HEK293 (cell line): Measurements from ENCODE around the gene RPGRIP1L.

ENCODE experiments used
- FEZF1 ChIP-seq: fragments of 450-650 bp; formaldehyde crosslinking; IDR thresholded peaks from 2 replicates; pipeline ENCODE4 v1.5.1; 2016; ENCODE audit warnings: missing biosample characterization, missing genetic modification characterization
- GLI2 ChIP-seq: fragments of 450-650 bp; formaldehyde crosslinking; IDR thresholded peaks from 2 replicates; pipeline ENCODE4; 2017; ENCODE audit warnings: missing biosample characterization, missing genetic modification characterization, low read depth, borderline replicate concordance
- HIC1 ChIP-seq: fragments of 450-650 bp; formaldehyde crosslinking; IDR thresholded peaks from 2 replicates; pipeline ENCODE4 v1.5.1; 2016; ENCODE audit warnings: missing biosample characterization, missing genetic modification characterization
- HOXC10 ChIP-seq: sonication (generic); formaldehyde crosslinking; IDR thresholded peaks from 2 replicates; pipeline ENCODE4 v1.8.1; 2023; ENCODE audit warnings: mild to moderate bottlenecking, missing genetic modification reagents
- PRDM1 ChIP-seq: fragments of 450-650 bp; formaldehyde crosslinking; IDR thresholded peaks from 2 replicates; pipeline ENCODE4; 2016; ENCODE audit warnings: missing biosample characterization, missing genetic modification characterization
- PRDM4 ChIP-seq: fragments of 450-650 bp; formaldehyde crosslinking; IDR thresholded peaks from 2 replicates; pipeline ENCODE4 v1.5.1; 2017; ENCODE audit warnings: missing biosample characterization, missing genetic modification characterization
- SCRT2 ChIP-seq: fragments of 450-650 bp; formaldehyde crosslinking; IDR thresholded peaks from 2 replicates; pipeline ENCODE4 v1.5.1; 2016; ENCODE audit warnings: missing biosample characterization, missing genetic modification characterization
- SP7 ChIP-seq: fragments of 450-650 bp; formaldehyde crosslinking; IDR thresholded peaks from 2 replicates; pipeline ENCODE4 v1.5.1; 2016; ENCODE audit warnings: missing biosample characterization, missing genetic modification characterization
- ZBTB17 ChIP-seq: fragments of 450-650 bp; formaldehyde crosslinking; IDR thresholded peaks from 2 replicates; pipeline ENCODE4 v1.5.1; 2016; ENCODE audit warnings: missing biosample characterization, missing genetic modification characterization
- ZBTB8A ChIP-seq: fragments of 450-650 bp; formaldehyde crosslinking; IDR thresholded peaks from 2 replicates; pipeline ENCODE4 v1.5.1; 2016; ENCODE audit warnings: missing biosample characterization, missing genetic modification characterization
- ZFP41 ChIP-seq: fragments of 450-650 bp; formaldehyde crosslinking; IDR thresholded peaks from 2 replicates; pipeline ENCODE4 v1.5.1; 2016; ENCODE audit warnings: missing biosample characterization, missing genetic modification characterization, borderline replicate concordance
- ZNF132 ChIP-seq: fragments of 450-650 bp; formaldehyde crosslinking; IDR thresholded peaks from 2 replicates; pipeline ENCODE4 v1.5.1; 2017; ENCODE audit warnings: missing biosample characterization, missing genetic modification characterization, borderline replicate concordance
- ZNF175 ChIP-seq: fragments of 450-650 bp; formaldehyde crosslinking; IDR thresholded peaks from 2 replicates; pipeline ENCODE4 v1.5.1; 2016; ENCODE audit warnings: missing biosample characterization, missing genetic modification characterization
- ZNF184 ChIP-seq: fragments of 450-650 bp; IDR thresholded peaks from 2 replicates; pipeline ENCODE4 v1.5.1; 2018; ENCODE audit warnings: missing biosample characterization, mild to moderate bottlenecking, missing genetic modification characterization
- ZNF202 ChIP-seq: fragments of 450-650 bp; formaldehyde crosslinking; IDR thresholded peaks from 2 replicates; pipeline ENCODE4 v1.5.1; 2016; ENCODE audit warnings: missing biosample characterization, missing genetic modification characterization, borderline replicate concordance
- ZNF223 ChIP-seq: fragments of 450-650 bp; formaldehyde crosslinking; IDR thresholded peaks from 2 replicates; pipeline ENCODE4 v1.5.1; 2016; ENCODE audit warnings: missing biosample characterization, missing genetic modification characterization
- ZNF280D ChIP-seq: fragments of 450-650 bp; formaldehyde crosslinking; IDR thresholded peaks from 2 replicates; pipeline ENCODE4 v1.5.1; 2016; ENCODE audit warnings: missing biosample characterization, missing genetic modification characterization
- ZNF311 ChIP-seq: fragments of 450-650 bp; formaldehyde crosslinking; IDR thresholded peaks from 2 replicates; pipeline ENCODE4 v1.5.1; 2017; ENCODE audit warnings: missing biosample characterization, missing genetic modification characterization, borderline replicate concordance
- ZNF48 ChIP-seq: fragments of 450-650 bp; formaldehyde crosslinking; IDR thresholded peaks from 2 replicates; pipeline ENCODE4 v1.5.1; 2016; ENCODE audit warnings: missing biosample characterization, missing genetic modification characterization
- ZNF561 ChIP-seq: fragments of 450-650 bp; IDR thresholded peaks from 2 replicates; pipeline ENCODE4 v1.5.1; 2018; ENCODE audit warnings: missing biosample characterization, missing genetic modification characterization, borderline replicate concordance
- ZNF596 ChIP-seq: fragments of 450-650 bp; IDR thresholded peaks from 2 replicates; pipeline ENCODE4 v1.5.0; 2018; ENCODE audit warnings: missing biosample characterization, mild to moderate bottlenecking, missing genetic modification characterization, moderate library complexity
- ZNF660 ChIP-seq: fragments of 450-650 bp; IDR thresholded peaks from 2 replicates; pipeline ENCODE4 v1.5.1; 2018; ENCODE audit warnings: missing biosample characterization, mild to moderate bottlenecking, missing genetic modification characterization
- ZNF677 ChIP-seq: fragments of 450-650 bp; IDR thresholded peaks from 2 replicates; pipeline ENCODE4 v1.5.0; 2018; ENCODE audit warnings: missing biosample characterization, mild to moderate bottlenecking, missing genetic modification characterization, moderate library complexity
- ZNF692 ChIP-seq: fragments of 450-650 bp; formaldehyde crosslinking; IDR thresholded peaks from 2 replicates; pipeline ENCODE4 v1.5.1; 2016; ENCODE audit warnings: missing biosample characterization, missing genetic modification characterization
- ZNF747 ChIP-seq: fragments of 450-650 bp; formaldehyde crosslinking; IDR thresholded peaks from 2 replicates; pipeline ENCODE4 v1.5.1; 2016; ENCODE audit warnings: missing biosample characterization, missing genetic modification characterization
- ZNF791 ChIP-seq: fragments of 450-650 bp; formaldehyde crosslinking; IDR thresholded peaks from 2 replicates; pipeline ENCODE4 v1.5.1; 2016; ENCODE audit warnings: missing biosample characterization, missing genetic modification characterization
- TF ChIP-seq, protein P1 (sequence below): sonication (generic); formaldehyde crosslinking; IDR thresholded peaks from 2 replicates; pipeline ENCODE4 v1.8.1; 2022; ENCODE audit warnings: mild to moderate bottlenecking, moderate library complexity, missing genetic modification reagents
- TF ChIP-seq, protein P2 (sequence below): fragments of 450-650 bp; formaldehyde crosslinking; IDR thresholded peaks from 2 replicates; pipeline ENCODE4 v1.5.1; 2016; ENCODE audit warnings: missing biosample characterization, missing genetic modification characterization

RPGRIP1L gene

DNA sequence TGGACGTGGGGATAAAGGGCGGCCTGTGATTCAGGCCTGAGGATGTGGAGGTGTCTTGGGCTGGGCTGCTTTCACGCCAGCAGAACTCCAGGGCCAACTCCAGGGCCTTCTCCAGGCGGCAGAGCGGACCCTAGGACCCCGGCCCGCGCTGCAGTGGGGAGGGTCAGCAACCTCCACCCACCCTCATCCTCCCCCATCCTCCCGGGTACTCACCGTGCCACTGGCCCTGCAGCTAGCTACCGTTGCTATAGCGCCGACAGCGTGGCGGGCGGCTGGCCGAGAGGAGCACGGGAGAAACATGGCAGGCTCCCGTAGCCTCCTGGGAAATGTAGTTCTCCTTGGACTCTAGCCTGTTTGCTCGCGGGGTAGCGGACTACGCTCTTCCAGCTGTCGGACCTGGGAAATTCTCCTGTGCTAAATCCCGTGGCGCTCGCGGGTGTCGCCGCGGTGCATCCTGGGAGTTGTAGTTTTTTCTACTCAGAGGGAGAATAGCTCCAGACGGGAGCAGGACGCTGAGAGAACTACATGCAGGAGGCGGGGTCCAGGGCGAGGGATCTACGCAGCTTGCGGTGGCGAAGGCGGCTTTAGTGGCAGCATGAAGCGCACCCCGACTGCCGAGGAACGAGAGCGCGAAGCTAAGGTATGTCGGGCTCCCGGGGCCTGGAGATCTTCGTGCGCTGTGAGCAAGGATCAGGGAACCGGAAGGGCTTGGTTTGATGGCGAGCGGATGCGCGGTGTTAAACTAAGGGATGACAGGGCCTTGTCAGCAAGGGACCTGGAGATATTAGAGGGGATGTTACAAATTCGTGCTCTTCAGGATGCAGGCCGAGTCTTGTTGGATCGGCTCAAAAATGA is at the start of gene RPGRIP1L, which contains the start of gene FTO (continued):
- TF ChIP-seq ZBTB17 (tag by site-specific recombination) (peak; percentile 100), ZFP41 (no peak), HIC1 (tag by site-specific recombination) (no peak), ZNF596 (tag by site-specific recombination) (no peak), ZBTB8A (tag by site-specific recombination) (0 out of 2 replicates have a peak, but pooled peaks have one; percentile 25), ZNF677 (tag by site-specific recombination) (no peak), ZNF48 (tag by site-specific recombination) (no peak), HOXC10 (CRISPR knock-in tag) (no peak), ZNF660 (no peak; the same call in 1 of the 2 replicates), ZNF223 (tag by site-specific recombination) (no peak), PRDM4 (tag by site-specific recombination) (no peak), ZNF692 (peak; percentile 32; the same call in 1 of the 2 replicates), GLI2 (tag by site-specific recombination) (no peak), PRDM1 (tag by site-specific recombination) (no peak), ZNF202 (no peak), ZNF184 (tag by site-specific recombination) (no peak), ZNF311 (tag by site-specific recombination) (no peak), FEZF1 (tag by site-specific recombination) (no peak), ZNF561 (tag by site-specific recombination) (peak; percentile 30; the same call in 1 of the 2 replicates), ZNF747 (tag by site-specific recombination) (no peak), ZNF175 (tag by site-specific recombination) (no peak), ZNF280D (tag by site-specific recombination) (no peak), ZNF132 (no peak), SCRT2 (tag by site-specific recombination) (peak; percentile 52; the same call in 1 of the 2 replicates), SP7 (no peak), ZNF791 (no peak)
- TF ChIP-seq, protein P1, sequence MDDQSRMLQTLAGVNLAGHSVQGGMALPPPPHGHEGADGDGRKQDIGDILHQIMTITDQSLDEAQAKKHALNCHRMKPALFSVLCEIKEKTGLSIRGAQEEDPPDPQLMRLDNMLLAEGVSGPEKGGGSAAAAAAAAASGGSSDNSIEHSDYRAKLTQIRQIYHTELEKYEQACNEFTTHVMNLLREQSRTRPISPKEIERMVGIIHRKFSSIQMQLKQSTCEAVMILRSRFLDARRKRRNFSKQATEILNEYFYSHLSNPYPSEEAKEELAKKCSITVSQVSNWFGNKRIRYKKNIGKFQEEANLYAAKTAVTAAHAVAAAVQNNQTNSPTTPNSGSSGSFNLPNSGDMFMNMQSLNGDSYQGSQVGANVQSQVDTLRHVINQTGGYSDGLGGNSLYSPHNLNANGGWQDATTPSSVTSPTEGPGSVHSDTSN (CRISPR knock-in tag), result no peak
- TF ChIP-seq, protein P2, sequence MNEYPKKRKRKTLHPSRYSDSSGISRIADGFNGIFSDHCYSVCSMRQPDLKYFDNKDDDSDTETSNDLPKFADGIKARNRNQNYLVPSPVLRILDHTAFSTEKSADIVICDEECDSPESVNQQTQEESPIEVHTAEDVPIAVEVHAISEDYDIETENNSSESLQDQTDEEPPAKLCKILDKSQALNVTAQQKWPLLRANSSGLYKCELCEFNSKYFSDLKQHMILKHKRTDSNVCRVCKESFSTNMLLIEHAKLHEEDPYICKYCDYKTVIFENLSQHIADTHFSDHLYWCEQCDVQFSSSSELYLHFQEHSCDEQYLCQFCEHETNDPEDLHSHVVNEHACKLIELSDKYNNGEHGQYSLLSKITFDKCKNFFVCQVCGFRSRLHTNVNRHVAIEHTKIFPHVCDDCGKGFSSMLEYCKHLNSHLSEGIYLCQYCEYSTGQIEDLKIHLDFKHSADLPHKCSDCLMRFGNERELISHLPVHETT (tag by site-specific recombination), result no peak; the same call in 1 of the 2 replicates
